ENCODE measurements around the gene GAS2. TPM values are rescaled to one million over a fixed set of nuclear protein-coding genes. Genes with fewer than 3 reads are reported as not detected.

GAS2 gene
- total RNA-seq, 2 experiments from 2014 or later = 0.98 to 1.3 TPM

GRCh38 chr11:22684082-22684481 lies 17.7 kb downstream of the GAS2 start:
- Mint-ChIP-seq H3K9me3 (no peaks in the 10 kb centered on the region), H3K4me1 (no peaks in the 10 kb centered on the region), H3K36me3 (ENCODE audit: low read depth) (no peaks in the 10 kb centered on the region), H3K27ac (no peak overlapping the region), H3K4me3 (no peak overlapping the region), H3K27me3 (no peaks in the 10 kb centered on the region)
- ChIA-PET POLR2A (no interaction called here), CTCF (no interaction called here)
- no peak for DNase-seq

GRCh38 chr11:22685111-22685510 lies 18.7 kb downstream of the GAS2 start:
- Mint-ChIP-seq H3K36me3 (ENCODE audit: low read depth) (no peaks in the 10 kb centered on the region), H3K27me3 (no peaks in the 10 kb centered on the region), H3K4me3 (no peak overlapping the region), H3K27ac (no peak overlapping the region), H3K9me3 (no peaks in the 10 kb centered on the region), H3K4me1 (no peaks in the 10 kb centered on the region)
- DNase-seq = no peak
- CTCF ChIA-PET = no interaction called here
- POLR2A ChIA-PET = no interaction called here

GRCh38 chr11:22688914-22689313 lies 22.5 kb downstream of the GAS2 start:
- Mint-ChIP-seq H3K36me3 (ENCODE audit: low read depth) (no peaks in the 10 kb centered on the region), H3K27ac (no peak overlapping the region), H3K9me3 (no peaks in the 10 kb centered on the region), H3K4me3 (no peak overlapping the region), H3K4me1 (peaks cover 12% of the 10 kb centered on the region), H3K27me3 (no peaks in the 10 kb centered on the region)
- CTCF ChIA-PET = no interaction called here
- POLR2A ChIA-PET = no interaction called here
- DNase-seq = no peak

- Mint-ChIP-seq H3K36me3 (ENCODE audit: low read depth) (no peaks in the 10 kb centered on the region), H3K9me3 (no peaks in the 10 kb centered on the region), H3K4me3 (no peak overlapping the region), H3K4me1 (peaks cover 12% of the 10 kb centered on the region), H3K27me3 (no peaks in the 10 kb centered on the region), H3K27ac (no peak overlapping the region)
- DNase-seq = no peak
- ChIA-PET POLR2A (no interaction called here), CTCF (no interaction called here)
These were observed 23.8 kb downstream of the GAS2 start for GRCh38 chr11:22690257-22690656.

- peak; percentile 47 for DNase-seq
- H3K27ac Mint-ChIP-seq = peak overlapping the region; percentile 80
- H3K36me3 Mint-ChIP-seq (ENCODE audit: low read depth) = no peaks in the 10 kb centered on the region
- H3K9me3 Mint-ChIP-seq = no peaks in the 10 kb centered on the region
- H3K27me3 Mint-ChIP-seq = no peaks in the 10 kb centered on the region
- CTCF ChIA-PET = no interaction called here
- POLR2A ChIA-PET = no interaction called here
- peaks cover 12% of the 10 kb centered on the region for H3K4me1 Mint-ChIP-seq
- peak overlapping the region; percentile 21 for H3K4me3 Mint-ChIP-seq
These were observed 24.5 kb downstream of the GAS2 start for GRCh38 chr11:22690871-22691270.

GRCh38 chr11:22699388-22699787 lies 33.0 kb downstream of the GAS2 start:
- Mint-ChIP-seq H3K36me3 (ENCODE audit: low read depth) (no peaks in the 10 kb centered on the region), H3K4me1 (peaks cover 7% of the 10 kb centered on the region), H3K4me3 (no peak overlapping the region), H3K27me3 (no peaks in the 10 kb centered on the region), H3K27ac (no peak overlapping the region), H3K9me3 (no peaks in the 10 kb centered on the region)
- CTCF ChIA-PET = no interaction called here
- DNase-seq = no peak
- POLR2A ChIA-PET = no interaction called here

GRCh38 chr11:22702031-22702430 lies 35.6 kb downstream of the GAS2 start:
- Mint-ChIP-seq H3K27me3 (no peaks in the 10 kb centered on the region), H3K4me3 (no peak overlapping the region), H3K36me3 (ENCODE audit: low read depth) (no peaks in the 10 kb centered on the region), H3K4me1 (peaks cover 7% of the 10 kb centered on the region), H3K27ac (no peak overlapping the region), H3K9me3 (no peaks in the 10 kb centered on the region)
- no peak for DNase-seq
- ChIA-PET POLR2A (no interaction called here), CTCF (no interaction called here)

GRCh38 chr11:22703040-22703439 lies 36.6 kb downstream of the GAS2 start:
- Mint-ChIP-seq H3K9me3 (no peaks in the 10 kb centered on the region), H3K4me3 (no peak overlapping the region), H3K36me3 (ENCODE audit: low read depth) (no peaks in the 10 kb centered on the region), H3K27me3 (no peaks in the 10 kb centered on the region), H3K27ac (no peak overlapping the region), H3K4me1 (peaks cover 7% of the 10 kb centered on the region)
- CTCF ChIA-PET = no interaction called here
- POLR2A ChIA-PET = no interaction called here
- DNase-seq = peak; percentile 6

GRCh38 chr11:22703591-22703990 lies 37.2 kb downstream of the GAS2 start:
- no peak overlapping the region for H3K27ac Mint-ChIP-seq
- DNase-seq = no peak
- H3K9me3 Mint-ChIP-seq = no peaks in the 10 kb centered on the region
- H3K27me3 Mint-ChIP-seq = no peaks in the 10 kb centered on the region
- H3K4me1 Mint-ChIP-seq = peaks cover 7% of the 10 kb centered on the region
- H3K36me3 Mint-ChIP-seq (ENCODE audit: low read depth) = no peaks in the 10 kb centered on the region
- no peak overlapping the region for H3K4me3 Mint-ChIP-seq
- CTCF ChIA-PET = no interaction called here
- POLR2A ChIA-PET = no interaction called here

- H3K9me3 Mint-ChIP-seq = no peaks in the 10 kb centered on the region
These were observed 40.9 kb downstream of the GAS2 start for GRCh38 chr11:22707119-22707899.

GRCh38 chr11:22711071-22711770 lies 44.8 kb downstream of the GAS2 start:
- no peaks in the 10 kb centered on the region for H3K36me3 Mint-ChIP-seq (ENCODE audit: low read depth)
- CTCF ChIA-PET = no interaction called here
- no peaks in the 10 kb centered on the region for H3K4me1 Mint-ChIP-seq
- H3K9me3 Mint-ChIP-seq = no peaks in the 10 kb centered on the region
- H3K27me3 Mint-ChIP-seq = peaks cover 4% of the 10 kb centered on the region
- no peak for DNase-seq
- no peak overlapping the region for H3K27ac Mint-ChIP-seq
- no peak overlapping the region for H3K4me3 Mint-ChIP-seq
- POLR2A ChIA-PET = no interaction called here

More at GRCh38 chr11:22707119-22707899, 40.9 kb downstream of the GAS2 start:
- ChIA-PET CTCF (no interaction called here), POLR2A (no interaction called here)
- Mint-ChIP-seq H3K36me3 (ENCODE audit: low read depth) (no peaks in the 10 kb centered on the region), H3K4me1 (peaks cover 7% of the 10 kb centered on the region), H3K27ac (no peak overlapping the region), H3K27me3 (no peaks in the 10 kb centered on the region), H3K4me3 (no peak overlapping the region)
- DNase-seq = no peak

GRCh38 chr11:22711880-22712279 lies 45.5 kb downstream of the GAS2 start:
- POLR2A ChIA-PET = no interaction called here
- Mint-ChIP-seq H3K4me3 (no peak overlapping the region), H3K27ac (no peak overlapping the region), H3K36me3 (ENCODE audit: low read depth) (no peaks in the 10 kb centered on the region), H3K4me1 (no peaks in the 10 kb centered on the region), H3K9me3 (no peaks in the 10 kb centered on the region), H3K27me3 (peaks cover 4% of the 10 kb centered on the region)
- no peak for DNase-seq
- CTCF ChIA-PET = no interaction called here

- Mint-ChIP-seq H3K36me3 (ENCODE audit: low read depth) (no peaks in the 10 kb centered on the region), H3K27ac (no peak overlapping the region), H3K27me3 (peaks cover 4% of the 10 kb centered on the region), H3K9me3 (no peaks in the 10 kb centered on the region), H3K4me1 (no peaks in the 10 kb centered on the region), H3K4me3 (no peak overlapping the region)
- ChIA-PET POLR2A (no interaction called here), CTCF (interaction anchor here (1.3 kb wide), 1 partner anchor 10 kb away, joined by 3 read pairs; no protein-coding TSS in a partner anchor)
- DNase-seq = no peak
These were observed 46.9 kb downstream of the GAS2 start for GRCh38 chr11:22713336-22713735.

GRCh38 chr11:22715971-22716370 lies 49.6 kb downstream of the GAS2 start:
- Mint-ChIP-seq H3K36me3 (ENCODE audit: low read depth) (no peaks in the 10 kb centered on the region), H3K27me3 (peaks cover 4% of the 10 kb centered on the region), H3K27ac (no peak overlapping the region), H3K4me3 (no peak overlapping the region), H3K4me1 (no peaks in the 10 kb centered on the region), H3K9me3 (no peaks in the 10 kb centered on the region)
- DNase-seq = no peak
- ChIA-PET CTCF (no interaction called here), POLR2A (no interaction called here)
